Measurements from ENCODE around the gene RAB31. TPM values are rescaled to one million over a fixed set of nuclear protein-coding genes. Genes with fewer than 3 reads are reported as not detected.
"Not testable (repeated sequence)": the region's sequence is repeated elsewhere in the genome, so short reads cannot be mapped to it uniquely, and the experiment has no call there.

Gene RAB31
- polyA plus RNA-seq, 1 of the 3 experiments (the other 2 are of a cell fraction), result 23.0 TPM

- no peak overlapping the region for H3K27ac ChIP-seq (ENCODE audit: low read depth in 2 of 2, low read length in 1 of 2)
- POLR2A ChIA-PET, result no interaction called here
- H3K9me3 ChIP-seq, result no peaks in the 10 kb centered on the region
- no peak overlapping the region for H3K4me3 ChIP-seq (ENCODE audit: low read depth in 2 of 2, low read length in 1 of 2)
- no peak overlapping the region for H3K9ac ChIP-seq
- CTCF ChIA-PET, result interaction anchor here (0.6 kb wide), 1 partner anchor 32 kb away, joined by 3 read pairs; no protein-coding TSS in a partner anchor
- no peak for DNase-seq
- no peaks in the 10 kb centered on the region for H3F3A ChIP-seq (replicated peaks; ENCODE audit: insufficient read depth)
- no peaks in the 10 kb centered on the region for H3K9me2 ChIP-seq
- TF ChIP-seq SIN3A (IDR thresholded peaks at IDR 0.05; ENCODE audit: borderline replicate concordance, low read depth, low read length), result no peak
- no peak for TF ChIP-seq SMC3 (IDR thresholded peaks at IDR 0.05; ENCODE audit: low read depth, low read length)
- H4K20me1 ChIP-seq (ENCODE audit: insufficient read depth), result no peaks in the 10 kb centered on the region
- WGBS (ENCODE audit: low lambda C conversion rate), result 96% methylated on average over 6 of the region's 6 CpGs
- H2AFZ ChIP-seq (ENCODE audit: low read depth), result no peak overlapping the region
- H3K79me2 ChIP-seq (ENCODE audit: insufficient read depth), result no peaks in the 10 kb centered on the region
- no peaks in the 10 kb centered on the region for H3K36me3 ChIP-seq (replicated peaks in 1 of 2; ENCODE audit: control insufficient read depth in 1 of 2, insufficient read depth in 2 of 2, low read length in 1 of 2)
- no peak overlapping the region for H3K4me2 ChIP-seq
- H3K4me1 ChIP-seq (ENCODE audit: control insufficient read depth in 1 of 2, insufficient read depth in 2 of 2, low read depth in 1 of 2, low read length in 1 of 2), result peaks cover 0 to 13% of the 10 kb centered on the region in 2 experiments; a peak in 2 of 4 replicates
- no peaks in the 10 kb centered on the region for H3K27me3 ChIP-seq (ENCODE audit: insufficient read depth)
These were observed 186.5 kb downstream of the RAB31 start for GRCh38 chr18:9894454-9895068.

- peaks cover 0 to 13% of the 10 kb centered on the region in 2 experiments; a peak in 2 of 4 replicates for H3K4me1 ChIP-seq (ENCODE audit: control insufficient read depth in 1 of 2, insufficient read depth in 2 of 2, low read depth in 1 of 2, low read length in 1 of 2)
- no peak overlapping the region for H2AFZ ChIP-seq (ENCODE audit: low read depth)
- ChIA-PET CTCF (no interaction called here), POLR2A (no interaction called here)
- no peaks in the 10 kb centered on the region for H3K9me3 ChIP-seq
- no peaks in the 10 kb centered on the region for H3K9me2 ChIP-seq
- no peaks in the 10 kb centered on the region for H3K79me2 ChIP-seq (ENCODE audit: insufficient read depth)
- H3K4me3 ChIP-seq (ENCODE audit: low read depth in 2 of 2, low read length in 1 of 2), result no peak overlapping the region
- no peaks in the 10 kb centered on the region for H4K20me1 ChIP-seq (ENCODE audit: insufficient read depth)
- H3F3A ChIP-seq (replicated peaks; ENCODE audit: insufficient read depth), result peaks cover 4% of the 10 kb centered on the region
- H3K9ac ChIP-seq, result no peak overlapping the region
- H3K27ac ChIP-seq (ENCODE audit: low read depth in 2 of 2, low read length in 1 of 2), result no peak overlapping the region
- H3K27me3 ChIP-seq (ENCODE audit: insufficient read depth), result no peaks in the 10 kb centered on the region
- 96% methylated on average over 5 of the region's 5 CpGs for WGBS (ENCODE audit: low lambda C conversion rate)
- H3K36me3 ChIP-seq (replicated peaks in 1 of 2; ENCODE audit: control insufficient read depth in 1 of 2, insufficient read depth in 2 of 2, low read length in 1 of 2), result no peaks in the 10 kb centered on the region
- TF ChIP-seq NFIC (IDR thresholded peaks at IDR 0.05; ENCODE audit: borderline replicate concordance) (no peak), TEAD4 (IDR thresholded peaks at IDR 0.05; ENCODE audit: borderline replicate concordance, insufficient read depth) (no peak), USF2 (IDR thresholded peaks at IDR 0.05; ENCODE audit: borderline replicate concordance, low read depth, low read length) (no peak), EP300 (IDR thresholded peaks at IDR 0.05; ENCODE audit: borderline replicate concordance in 1 of 2, low read depth in 1 of 2, low read length in 1 of 2) (no peak), ZBTB33 (IDR thresholded peaks at IDR 0.05; ENCODE audit: borderline replicate concordance, low read depth) (no peak), ELF1 (IDR thresholded peaks at IDR 0.05) (no peak), GABPA (IDR thresholded peaks at IDR 0.05; ENCODE audit: low read depth) (no peak), TCF12 (IDR thresholded peaks at IDR 0.05) (no peak), MAX (IDR thresholded peaks at IDR 0.05; ENCODE audit: low read depth) (no peak), SIN3A (IDR thresholded peaks at IDR 0.05; ENCODE audit: borderline replicate concordance, low read depth, low read length) (no peak), POLR2AphosphoS5 (IDR thresholded peaks at IDR 0.05; ENCODE audit: low read depth, low read length) (no peak), MEF2A (IDR thresholded peaks at IDR 0.05; ENCODE audit: borderline replicate concordance, low read depth) (no peak), SMC3 (IDR thresholded peaks at IDR 0.05; ENCODE audit: low read depth, low read length) (no peak), FOXJ3 (CRISPR knock-in tag; IDR thresholded peaks at IDR 0.05) (no peak)
- no peak for DNase-seq
- H3K4me2 ChIP-seq, result no peak overlapping the region
These were observed 189.0 kb downstream of the RAB31 start for GRCh38 chr18:9897129-9897528.

GRCh38 chr18:9897787-9898291, 189.7 kb downstream of the RAB31 start:
- H3K4me1 ChIP-seq (ENCODE audit: control insufficient read depth in 1 of 2, insufficient read depth in 2 of 2, low read depth in 1 of 2, low read length in 1 of 2), result peaks cover 0 to 13% of the 10 kb centered on the region in 2 experiments; a peak in 2 of 4 replicates
- H3K79me2 ChIP-seq (ENCODE audit: insufficient read depth); H3K4me3 ChIP-seq (ENCODE audit: low read depth in 2 of 2, low read length in 1 of 2); H3K9me3 ChIP-seq; H2AFZ ChIP-seq (ENCODE audit: low read depth); H3K9ac ChIP-seq; H3K4me2 ChIP-seq; H3K9me2 ChIP-seq; H3K36me3 ChIP-seq (replicated peaks in 1 of 2; ENCODE audit: control insufficient read depth in 1 of 2, insufficient read depth in 2 of 2, low read length in 1 of 2); DNase-seq; POLR2A ChIA-PET; H4K20me1 ChIP-seq (ENCODE audit: insufficient read depth); H3F3A ChIP-seq (replicated peaks; ENCODE audit: insufficient read depth); H3K27me3 ChIP-seq (ENCODE audit: insufficient read depth): not testable (repeated sequence)
- peak overlapping the region in 1 of 2 experiments; percentile 59; a peak in 1 of 4 replicates for H3K27ac ChIP-seq (ENCODE audit: low read depth in 2 of 2, low read length in 1 of 2)
- 92% methylated on average over 10 of the region's 10 CpGs for WGBS (ENCODE audit: low lambda C conversion rate)
- CTCF ChIA-PET, result interaction anchor here (0.6 kb wide), 1 partner anchor 278 kb away, joined by 3 read pairs; no protein-coding TSS in a partner anchor

All from SK-N-SH (cell line).